IMR-90 (cell line): ENCODE measurements around the gene DPF1. TPM values are rescaled to one million over a fixed set of nuclear protein-coding genes. Genes with fewer than 3 reads are reported as not detected.

Experiments used
- ATAC-seq: fragments of 200-7000 bp; cut with Tn5 transposase; 2 replicates; pipeline ENCODE4 v1.9.1; 2020; ENCODE audit warnings: low read depth, mild to moderate bottlenecking, moderate library complexity
- BruUV-seq: library from RNA; stranded (reverse); fragments of 400-500 nt; replicated peaks from 2 replicates; lab custom pipeline; 2021; lab: Mats Ljungman, UMichigan
- CTCF ChIA-PET: fragments of 300-600 bp; formaldehyde crosslinking; extraction: SDS; loops from one replicate; lab custom pipeline; 2021; ENCODE audit warnings: antibody characterized with exemption; lab: Yijun Ruan, JAX
- POLR2A ChIA-PET: fragments of 300-600 bp; sonication (Branson Sonifier 250); formaldehyde crosslinking; loops from one replicate; lab custom pipeline; 2022; ENCODE audit warnings: antibody characterized with exemption; ENCODE audit not compliant: unreplicated experiment; lab: Charles Lee
- DNase-seq: peaks from one replicate; pipeline ENCODE4 v3.0.0; 2013
- H2AFZ ChIP-seq: replicated peaks from 2 replicates; pipeline ENCODE3; 2013; ENCODE audit warnings: low read length, mild to moderate bottlenecking; ENCODE audit not compliant: poor library complexity
- H2AK5ac ChIP-seq: 2 replicates; pipeline ENCODE4 v1.6.1; 2013; ENCODE audit warnings: low read depth, low read length, inconsistent platforms
- H2AK9ac ChIP-seq: replicated peaks from 2 replicates; pipeline ENCODE3; 2013; ENCODE audit warnings: mild to moderate bottlenecking, low read depth, low read length, moderate library complexity; ENCODE audit not compliant: poor library complexity
- H2BK120ac ChIP-seq: 2 replicates; pipeline ENCODE4 v1.6.1; 2013; ENCODE audit warnings: low read depth, low read length, inconsistent platforms
- H2BK15ac ChIP-seq: 3 replicates; pipeline ENCODE4 v1.6.1; 2013; ENCODE audit warnings: low read depth, low read length, inconsistent platforms
- H2BK20ac ChIP-seq: 2 replicates; pipeline ENCODE4 v1.6.1; 2013; ENCODE audit warnings: low read depth, mild to moderate bottlenecking, inconsistent platforms, low read length, moderate library complexity
- H2BK5ac ChIP-seq: 2 replicates; pipeline ENCODE4 v1.6.1; 2013; ENCODE audit warnings: mild to moderate bottlenecking, low read depth, low read length, inconsistent platforms; ENCODE audit not compliant: poor library complexity, severe bottlenecking
- H3K14ac ChIP-seq: replicated peaks from 2 replicates; pipeline ENCODE4 v1.6.1; 2013; ENCODE audit warnings: low read depth, low read length, inconsistent platforms
- H3K18ac ChIP-seq: 2 replicates; pipeline ENCODE4 v1.6.1; 2013; ENCODE audit warnings: low read depth, low read length, control low read depth
- H3K23ac ChIP-seq: 2 replicates; pipeline ENCODE4 v1.6.1; 2013; ENCODE audit warnings: low read depth, low read length, inconsistent platforms
- H3K27ac ChIP-seq: 2 replicates; pipeline ENCODE4 v1.5.1; 2013; ENCODE audit warnings: mild to moderate bottlenecking, control low read depth, low read length; ENCODE audit not compliant: insufficient read depth
- H3K27me3 ChIP-seq: 2 replicates; pipeline ENCODE4 v1.6.1; 2013; ENCODE audit warnings: low read length; ENCODE audit not compliant: control insufficient read depth, insufficient read depth
- H3K36me3 ChIP-seq: 2 replicates; pipeline ENCODE4 v1.6.1; 2013; ENCODE audit warnings: low read length, mixed read lengths; ENCODE audit not compliant: control insufficient read depth, insufficient read depth
- H3K4ac ChIP-seq: 2 replicates; pipeline ENCODE4 v1.6.1; 2013; ENCODE audit warnings: low read depth, low read length, inconsistent platforms
- H3K4me1 ChIP-seq: 2 replicates; pipeline ENCODE4 v1.6.1; 2013; ENCODE audit warnings: low read length, mixed read lengths; ENCODE audit not compliant: control insufficient read depth, insufficient read depth
- H3K4me2 ChIP-seq: 2 replicates; pipeline ENCODE4 v1.6.1; 2013; ENCODE audit warnings: low read depth, mild to moderate bottlenecking, control low read depth, low read length, moderate library complexity
- H3K4me3 ChIP-seq: 2 replicates; pipeline ENCODE4 v1.5.1; 2013; ENCODE audit warnings: low read depth, mild to moderate bottlenecking, control low read depth, low read length, moderate library complexity; ENCODE audit not compliant: insufficient read depth
- H3K56ac ChIP-seq: 2 replicates; pipeline ENCODE4 v1.6.1; 2013; ENCODE audit warnings: low read length, inconsistent platforms; ENCODE audit not compliant: insufficient read depth; ENCODE audit errors: extremely low read depth
- H3K79me1 ChIP-seq, 2 experiments: 2 replicates each; pipeline ENCODE4 v1.6.1; 2013; ENCODE audit warnings: low read length in 2 of 2, inconsistent platforms in 1 of 2, low read depth in 1 of 2
- H3K9ac ChIP-seq: 2 replicates; pipeline ENCODE4 v1.6.1; 2013; ENCODE audit warnings: low read depth, low read length, control low read depth
- H3K9me1 ChIP-seq: 2 replicates; pipeline ENCODE4 v1.6.1; 2013; ENCODE audit warnings: low read length, inconsistent platforms; ENCODE audit not compliant: insufficient read depth
- H3K9me3 ChIP-seq: 2 replicates; pipeline ENCODE4 v1.6.1; 2013; ENCODE audit warnings: low read length; ENCODE audit not compliant: control insufficient read depth, insufficient read depth
- H4K20me1 ChIP-seq: 2 replicates; pipeline ENCODE4 v1.6.1; 2013; ENCODE audit warnings: low read length, inconsistent platforms; ENCODE audit not compliant: insufficient read depth
- H4K5ac ChIP-seq: 2 replicates; pipeline ENCODE4 v1.6.1; 2013; ENCODE audit warnings: mild to moderate bottlenecking, low read depth, low read length, control low read depth
- H4K8ac ChIP-seq, 2 experiments: 2 replicates each; pipeline ENCODE4 v1.6.1; 2013; ENCODE audit warnings: low read depth in 2 of 2, low read length in 2 of 2, control low read depth in 1 of 2, inconsistent platforms in 1 of 2
- H4K91ac ChIP-seq: 2 replicates; pipeline ENCODE4 v1.6.1; 2013; ENCODE audit warnings: low read depth, low read length, inconsistent platforms; ENCODE audit not compliant: insufficient read depth
- BHLHE40 ChIP-seq: fragments of 150-350 bp; IDR thresholded peaks from 2 replicates; pipeline ENCODE4 v1.6.1; 2016; ENCODE audit warnings: mild to moderate bottlenecking, low read depth, low read length
- CEBPB ChIP-seq: IDR thresholded peaks from 2 replicates; pipeline ENCODE4 v1.6.1; 2012; ENCODE audit warnings: low read depth, low read length, improper control_type of control experiment
- CHD1 ChIP-seq: IDR thresholded peaks from 2 replicates; pipeline ENCODE4 v1.6.1; 2012; ENCODE audit warnings: low read depth, low read length, improper control_type of control experiment
- FOS ChIP-seq: fragments of 150-350 bp; IDR thresholded peaks from 2 replicates; pipeline ENCODE4 v1.6.1; 2016; ENCODE audit warnings: low read depth, low read length
- MAFK ChIP-seq: IDR thresholded peaks from 2 replicates; pipeline ENCODE4 v1.6.1; 2012; ENCODE audit warnings: low read depth, low read length, improper control_type of control experiment
- MAZ ChIP-seq: IDR thresholded peaks from 2 replicates; pipeline ENCODE4 v1.6.1; 2012; ENCODE audit warnings: low read depth, mild to moderate bottlenecking, low read length, improper control_type of control experiment, moderate library complexity, borderline replicate concordance
- MXI1 ChIP-seq: IDR thresholded peaks from 2 replicates; pipeline ENCODE4 v1.6.1; 2012; ENCODE audit warnings: low read depth, mild to moderate bottlenecking, low read length, moderate library complexity, borderline replicate concordance
- NFE2L2 ChIP-seq: fragments of 150-350 bp; IDR thresholded peaks from 2 replicates; pipeline ENCODE4 v1.6.1; 2016; ENCODE audit warnings: low read depth, mild to moderate bottlenecking, low read length
- POLR2A ChIP-seq: IDR thresholded peaks from 2 replicates; pipeline ENCODE4 v1.6.1; 2012; ENCODE audit warnings: mild to moderate bottlenecking, low read depth, low read length
- RAD21 ChIP-seq: IDR thresholded peaks from 2 replicates; pipeline ENCODE4 v1.6.1; 2012; ENCODE audit warnings: low read length, improper control_type of control experiment
- RCOR1 ChIP-seq: IDR thresholded peaks from 2 replicates; pipeline ENCODE4 v1.6.1; 2012; ENCODE audit warnings: mild to moderate bottlenecking, low read length, improper control_type of control experiment; ENCODE audit not compliant: insufficient replicate concordance
- RFX5 ChIP-seq: IDR thresholded peaks from 2 replicates; pipeline ENCODE4 v1.8.0; 2012; ENCODE audit warnings: low read depth, mild to moderate bottlenecking, low read length, moderate library complexity
- SMC3 ChIP-seq: fragments of 150-350 bp; IDR thresholded peaks from 2 replicates; pipeline ENCODE4 v1.6.1; 2016; ENCODE audit warnings: low read depth, mild to moderate bottlenecking, antibody characterized with exemption, low read length, moderate library complexity
- WGBS, 2 experiments: methylation state at CpG; one replicate each; pipeline versions ENCODE4 v1.1.5 to v1.1.7; 2013; ENCODE audit warnings: missing lambda C conversion rate in 2 of 2; ENCODE audit not compliant: insufficient read length in 1 of 2; ENCODE audit errors: extremely low coverage in 2 of 2; 5-methylcytosine and 5-hydroxymethylcytosine counted together
- dilution Hi-C: fragments of 300-500 bp; cut with HindIII; formaldehyde crosslinking; loops from one replicate; pipeline ENCODE4 v1.14.3; 2018; ENCODE audit warnings: low sequenced_read_pairs; ENCODE audit not compliant: unreplicated experiment
- in situ Hi-C: fragments of 300-500 bp; cut with MboI; formaldehyde crosslinking; loops from 3 replicates; pipeline ENCODE4 v1.14.3; 2019; ENCODE audit warnings: low sequenced_read_pairs, inconsistent platforms, mixed read lengths
- intact Hi-C: fragments of 100-400 bp; cut with micrococcal nuclease; formaldehyde crosslinking; loops from 2 replicates; pipeline ENCODE4 v1.10.0; 2022
- polyA plus RNA-seq, 3 experiments: library from polyadenylated mRNA; depleted of rRNA; stranded (reverse); fragments of >200 nt; gene quantifications; 2 replicates each; pipeline ENCODE4 v1.2.3, GENCODE V29; 2012; ENCODE audit warnings: low replicate concordance in 1 of 3
- total RNA-seq: library from RNA; depleted of rRNA; stranded (reverse); fragments of >200 nt; gene quantifications from 2 replicates; pipeline ENCODE4 v1.2.3, GENCODE V29; 2012
- TF ChIP-seq, protein P1 (sequence below): fragments of 150-350 bp; IDR thresholded peaks from 2 replicates; pipeline ENCODE4 v1.6.1; 2016; ENCODE audit warnings: low read depth, mild to moderate bottlenecking, low read length, moderate library complexity, borderline replicate concordance
- TF ChIP-seq, protein P2 (sequence below): conservative IDR thresholded peaks from 2 replicates; pipeline ENCODE4 v1.5.1; 2012; ENCODE audit warnings: mild to moderate bottlenecking, low read depth, low read length, improper control_type of control experiment
- TF ChIP-seq, protein P3 (sequence below): fragments of 150-350 bp; IDR thresholded peaks from 2 replicates; pipeline ENCODE4 v1.6.1; 2017; ENCODE audit warnings: mild to moderate bottlenecking, antibody characterized with exemption, low read length, low read depth

Gene DPF1
- total and polyA plus RNA-seq, 2 of the 4 experiments (the other 2 are of a cell fraction), result 3.2 to 5.5 TPM

DNA sequence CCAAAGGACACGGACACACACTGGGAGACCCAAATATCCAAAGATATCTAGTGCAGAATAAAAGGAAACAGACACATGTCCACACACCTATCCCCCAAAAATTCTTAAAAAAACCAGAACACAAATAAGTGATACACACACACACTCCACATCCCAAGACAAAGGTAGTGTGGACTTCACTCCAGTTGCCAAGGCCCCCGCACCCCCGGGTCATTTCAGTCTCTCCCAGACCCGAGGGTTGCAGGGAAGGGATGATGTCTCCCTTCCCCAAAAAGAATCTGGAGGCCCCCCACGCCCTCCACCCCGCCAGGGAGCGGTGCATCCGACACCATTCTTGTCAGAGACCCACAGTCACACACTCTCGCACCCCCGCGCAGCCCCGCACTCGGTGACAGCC, 407 bp downstream of the DPF1 start:
- H3K14ac ChIP-seq, result no peak overlapping the region
- no peak overlapping the region for H2BK20ac ChIP-seq
- H4K91ac ChIP-seq, result no peak overlapping the region
- POLR2A ChIA-PET, result no interaction called here
- H2AFZ ChIP-seq, result peak overlapping the region; percentile 98
- peak overlapping the region; percentile 69 for H3K4me2 ChIP-seq
- TF ChIP-seq NFE2L2 (no peak), POLR2A (no peak), RFX5 (no peak), CEBPB (no peak), MXI1 (no peak), RCOR1 (no peak), FOS (no peak), BHLHE40 (no peak), SMC3 (no peak), MAFK (no peak), MAZ (no peak), CHD1 (no peak), RAD21 (no peak)
- TF ChIP-seq, protein P1, sequence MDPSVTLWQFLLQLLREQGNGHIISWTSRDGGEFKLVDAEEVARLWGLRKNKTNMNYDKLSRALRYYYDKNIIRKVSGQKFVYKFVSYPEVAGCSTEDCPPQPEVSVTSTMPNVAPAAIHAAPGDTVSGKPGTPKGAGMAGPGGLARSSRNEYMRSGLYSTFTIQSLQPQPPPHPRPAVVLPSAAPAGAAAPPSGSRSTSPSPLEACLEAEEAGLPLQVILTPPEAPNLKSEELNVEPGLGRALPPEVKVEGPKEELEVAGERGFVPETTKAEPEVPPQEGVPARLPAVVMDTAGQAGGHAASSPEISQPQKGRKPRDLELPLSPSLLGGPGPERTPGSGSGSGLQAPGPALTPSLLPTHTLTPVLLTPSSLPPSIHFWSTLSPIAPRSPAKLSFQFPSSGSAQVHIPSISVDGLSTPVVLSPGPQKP, result no peak
- TF ChIP-seq, protein P2, sequence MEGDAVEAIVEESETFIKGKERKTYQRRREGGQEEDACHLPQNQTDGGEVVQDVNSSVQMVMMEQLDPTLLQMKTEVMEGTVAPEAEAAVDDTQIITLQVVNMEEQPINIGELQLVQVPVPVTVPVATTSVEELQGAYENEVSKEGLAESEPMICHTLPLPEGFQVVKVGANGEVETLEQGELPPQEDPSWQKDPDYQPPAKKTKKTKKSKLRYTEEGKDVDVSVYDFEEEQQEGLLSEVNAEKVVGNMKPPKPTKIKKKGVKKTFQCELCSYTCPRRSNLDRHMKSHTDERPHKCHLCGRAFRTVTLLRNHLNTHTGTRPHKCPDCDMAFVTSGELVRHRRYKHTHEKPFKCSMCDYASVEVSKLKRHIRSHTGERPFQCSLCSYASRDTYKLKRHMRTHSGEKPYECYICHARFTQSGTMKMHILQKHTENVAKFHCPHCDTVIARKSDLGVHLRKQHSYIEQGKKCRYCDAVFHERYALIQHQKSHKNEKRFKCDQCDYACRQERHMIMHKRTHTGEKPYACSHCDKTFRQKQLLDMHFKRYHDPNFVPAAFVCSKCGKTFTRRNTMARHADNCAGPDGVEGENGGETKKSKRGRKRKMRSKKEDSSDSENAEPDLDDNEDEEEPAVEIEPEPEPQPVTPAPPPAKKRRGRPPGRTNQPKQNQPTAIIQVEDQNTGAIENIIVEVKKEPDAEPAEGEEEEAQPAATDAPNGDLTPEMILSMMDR, result no peak
- TF ChIP-seq, protein P3, sequence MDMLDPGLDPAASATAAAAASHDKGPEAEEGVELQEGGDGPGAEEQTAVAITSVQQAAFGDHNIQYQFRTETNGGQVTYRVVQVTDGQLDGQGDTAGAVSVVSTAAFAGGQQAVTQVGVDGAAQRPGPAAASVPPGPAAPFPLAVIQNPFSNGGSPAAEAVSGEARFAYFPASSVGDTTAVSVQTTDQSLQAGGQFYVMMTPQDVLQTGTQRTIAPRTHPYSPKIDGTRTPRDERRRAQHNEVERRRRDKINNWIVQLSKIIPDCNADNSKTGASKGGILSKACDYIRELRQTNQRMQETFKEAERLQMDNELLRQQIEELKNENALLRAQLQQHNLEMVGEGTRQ, result no peak
- ATAC-seq (peak; percentile 7), DNase-seq (no peak)
- no peak overlapping the region for H2BK15ac ChIP-seq
- CTCF ChIA-PET, result no interaction called here
- H4K5ac ChIP-seq, result no peak overlapping the region
- no peak overlapping the region for H2BK120ac ChIP-seq
- no peak overlapping the region for H2AK5ac ChIP-seq
- dilution Hi-C loops, result no loop called here
- no peak overlapping the region for H3K4ac ChIP-seq
- in situ Hi-C loops, result no loop called here
- peak overlapping the region; percentile 54 for H3K4me3 ChIP-seq
- H3K18ac ChIP-seq, result no peak overlapping the region
- H3K9me1 ChIP-seq, result peaks cover 14% of the 10 kb centered on the region
- no peak overlapping the region for H3K23ac ChIP-seq
- no peaks in the 10 kb centered on the region for H3K36me3 ChIP-seq
- H3K4me1 ChIP-seq, result peaks cover 3% of the 10 kb centered on the region; the same call in 1 of the 2 replicates
- peak overlapping the region; percentile 28; the same call in 1 of the 2 replicates for H3K9ac ChIP-seq
- peaks cover 8 to 24% of the 10 kb centered on the region in 2 experiments for H3K79me1 ChIP-seq
- intact Hi-C loops, result loop anchor here (2.0 kb wide), 1 partner anchor 321 kb away; no protein-coding TSS in a partner anchor
- 10% methylated on average over 2 of the region's 13 CpGs; no CpG with 5 or more reads in 1 of the 2 experiments for WGBS, 2 experiments
- H2BK5ac ChIP-seq, result no peak overlapping the region
- no peak overlapping the region; the same call in 1 of the 2 replicates for H3K27ac ChIP-seq
- BruUV-seq, result no TSS peak
- no peaks in the 10 kb centered on the region for H3K9me3 ChIP-seq
- H3K27me3 ChIP-seq, result no peaks in the 10 kb centered on the region
- H3K56ac ChIP-seq, result no peak overlapping the region
- H4K8ac ChIP-seq, result peak overlapping the region in 1 of 2 experiments; percentile 34; a peak in 1 of 4 replicates
- H2AK9ac ChIP-seq, result no peak overlapping the region
- H4K20me1 ChIP-seq, result no peaks in the 10 kb centered on the region; the same call in 1 of the 2 replicates
